Effector CD4-positive, alpha-beta T cell (primary cell): ENCODE measurements around the gene CELF5. TPM values are rescaled to one million over a fixed set of nuclear protein-coding genes. Genes with fewer than 3 reads are reported as not detected.

Source experiments
- DNase-seq: peaks from one replicate; pipeline ENCODE4 v3.0.0-alpha.2; 2020
- total RNA-seq: gene quantifications from one replicate; lab custom pipeline; 2026; lab: John Stamatoyannopoulos, UW

The CELF5 gene
- total RNA-seq, result not detected

DNA sequence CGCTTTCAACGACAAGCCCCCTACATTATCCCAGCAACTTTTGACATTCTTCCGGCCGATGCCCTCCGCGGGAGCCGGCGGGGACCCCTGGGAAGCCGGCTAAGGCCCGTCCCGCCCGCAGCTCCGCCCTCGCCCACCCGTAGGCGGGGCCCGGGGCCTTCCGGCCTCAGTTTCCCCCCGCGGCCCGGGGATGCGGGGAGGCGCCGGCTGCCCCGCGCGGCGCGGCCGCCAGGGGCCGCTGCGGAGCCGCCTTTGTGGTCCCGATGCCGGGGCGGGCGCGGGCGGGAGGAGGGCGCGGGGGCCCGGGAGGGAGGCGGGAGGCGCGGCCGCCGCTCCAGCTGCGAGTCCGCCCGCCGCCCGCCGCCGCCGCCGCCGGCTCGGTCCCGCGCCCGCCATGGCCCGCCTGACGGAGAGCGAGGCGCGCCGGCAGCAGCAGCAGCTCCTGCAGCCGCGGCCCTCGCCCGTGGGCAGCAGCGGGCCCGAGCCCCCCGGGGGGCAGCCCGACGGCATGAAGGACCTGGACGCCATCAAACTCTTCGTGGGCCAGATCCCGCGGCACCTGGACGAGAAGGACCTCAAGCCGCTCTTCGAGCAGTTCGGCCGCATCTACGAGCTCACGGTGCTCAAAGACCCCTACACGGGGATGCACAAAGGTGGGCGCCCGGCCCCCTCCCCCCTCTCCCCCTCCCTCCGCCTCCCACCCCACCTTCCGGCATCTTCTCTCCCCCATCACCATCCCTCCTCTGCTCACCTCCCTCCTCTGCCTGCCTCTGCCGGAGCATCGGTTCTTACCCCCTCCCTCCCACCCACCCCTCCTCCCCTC is at the start of gene CELF5:
Gene CELF5 (plus strand): TSS at position 316 of the 823 bp plus-strand sequence. CDS start 79 bp downstream, at position 395.
- DNase-seq, result peak; percentile 48

DNA sequence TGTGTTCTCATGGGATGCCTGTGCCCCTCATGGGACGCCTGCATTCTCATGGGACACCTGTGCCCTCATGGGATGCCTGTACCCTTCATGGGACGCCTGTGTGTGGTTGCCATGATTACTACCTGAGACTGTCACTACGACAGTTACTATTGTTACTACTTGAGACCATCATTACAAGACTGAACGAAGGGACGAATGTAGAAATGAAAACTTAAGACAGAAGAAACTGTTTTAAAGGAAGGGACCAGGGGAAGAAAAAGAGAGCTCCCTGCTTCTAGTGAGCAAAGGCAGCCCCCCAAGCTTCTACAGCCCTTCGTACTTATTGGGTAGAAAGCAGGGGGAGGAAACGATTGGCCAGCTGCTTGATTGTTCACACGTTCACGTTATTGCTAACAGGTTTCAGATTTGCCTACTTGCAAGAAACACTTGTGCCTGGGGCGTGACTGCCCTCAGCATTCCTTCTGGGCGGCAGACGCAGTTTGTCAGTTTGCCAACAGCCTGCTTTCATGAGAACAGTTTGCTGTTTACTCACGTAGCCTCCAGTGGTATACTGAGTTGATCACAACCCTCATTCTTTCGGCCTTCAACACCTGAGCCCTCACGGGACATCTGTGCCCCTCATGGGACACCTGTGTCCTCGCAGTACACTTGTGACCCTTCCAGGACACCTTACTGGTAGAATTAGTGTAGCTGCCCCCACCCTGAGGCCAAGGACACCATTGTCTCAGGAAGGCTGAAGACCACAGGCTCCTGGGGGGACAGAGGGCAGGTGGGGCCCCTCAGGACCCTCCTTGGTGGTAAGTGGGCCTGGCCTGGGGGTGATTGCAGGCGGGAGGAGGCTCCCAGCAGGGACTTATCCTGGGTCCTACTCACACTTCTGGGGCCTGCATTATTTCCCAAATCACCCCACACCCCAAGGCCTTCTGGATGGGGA is 48.4 kb upstream of the CELF5 start:
- peak; percentile 26 for DNase-seq

DNA sequence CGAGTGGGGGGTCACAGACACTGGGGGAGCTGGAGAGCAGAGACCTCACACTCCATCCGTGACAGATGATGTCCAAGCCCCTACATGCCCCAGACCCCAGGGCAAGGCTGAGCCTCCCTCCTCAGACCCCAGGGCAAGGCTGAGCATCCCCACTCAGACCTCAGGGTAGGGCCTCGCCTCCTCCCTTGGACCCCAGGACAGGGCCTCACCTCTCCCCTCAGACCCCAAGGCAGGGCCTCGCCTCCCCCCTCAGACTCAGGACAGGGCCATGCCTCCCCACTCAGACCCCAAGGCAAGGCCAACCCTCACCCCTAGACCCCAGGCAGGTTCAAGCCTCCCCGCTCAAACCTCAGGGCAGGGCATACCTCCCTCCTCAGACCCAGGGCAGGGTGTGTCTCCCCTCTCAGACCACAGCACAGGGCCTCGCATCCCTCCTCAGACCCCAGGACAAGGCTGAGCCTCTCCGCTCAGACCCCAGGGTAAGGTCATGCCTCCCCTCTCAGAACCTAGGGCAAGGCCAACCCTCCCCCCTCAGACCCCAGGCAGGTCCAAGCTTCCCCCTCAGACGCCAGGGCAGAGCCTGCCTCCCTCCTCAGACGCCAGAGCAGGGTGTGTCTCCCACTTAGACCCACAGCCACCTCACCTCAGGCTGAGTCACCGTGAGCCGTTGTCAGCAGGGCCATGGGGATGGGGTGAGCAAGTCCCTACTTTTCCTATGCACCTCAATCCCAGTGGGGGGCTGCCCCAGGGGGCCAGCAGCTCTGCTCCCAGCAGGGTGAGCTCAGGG is 47.6 kb upstream of the CELF5 start:
- DNase-seq, result peak; percentile 69

DNA sequence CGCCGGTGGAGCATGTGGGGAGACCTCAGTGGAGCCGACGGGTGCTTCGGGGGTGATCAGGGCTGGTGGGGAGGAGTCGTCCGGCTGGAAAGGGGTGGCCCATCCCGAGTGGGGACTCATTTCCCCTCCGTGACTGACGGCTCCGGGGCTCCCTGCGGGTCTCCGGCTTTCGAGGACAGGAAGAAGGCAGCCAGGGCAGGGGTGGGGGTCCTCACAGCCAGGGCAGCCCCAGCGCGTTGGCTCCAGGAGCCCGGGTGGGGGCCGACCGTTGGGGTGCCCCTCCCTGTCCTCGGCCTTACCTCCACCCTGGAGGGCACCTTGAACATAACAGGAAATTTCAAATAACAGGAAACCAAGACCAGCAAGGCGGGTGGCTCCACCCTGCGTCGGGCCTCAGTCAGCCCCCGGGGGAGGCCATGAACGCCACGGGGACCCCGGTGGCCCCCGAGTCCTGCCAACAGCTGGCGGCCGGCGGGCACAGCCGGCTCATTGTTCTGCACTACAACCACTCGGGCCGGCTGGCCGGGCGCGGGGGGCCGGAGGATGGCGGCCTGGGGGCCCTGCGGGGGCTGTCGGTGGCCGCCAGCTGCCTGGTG is 46.0 kb upstream of the CELF5 start, which contains the start of gene S1PR4:
Gene S1PR4 (plus strand): TSS at position 393 of the 596 bp plus-strand sequence. CDS start 24 bp downstream, at position 417.
- DNase-seq, result peak; percentile 57

DNA sequence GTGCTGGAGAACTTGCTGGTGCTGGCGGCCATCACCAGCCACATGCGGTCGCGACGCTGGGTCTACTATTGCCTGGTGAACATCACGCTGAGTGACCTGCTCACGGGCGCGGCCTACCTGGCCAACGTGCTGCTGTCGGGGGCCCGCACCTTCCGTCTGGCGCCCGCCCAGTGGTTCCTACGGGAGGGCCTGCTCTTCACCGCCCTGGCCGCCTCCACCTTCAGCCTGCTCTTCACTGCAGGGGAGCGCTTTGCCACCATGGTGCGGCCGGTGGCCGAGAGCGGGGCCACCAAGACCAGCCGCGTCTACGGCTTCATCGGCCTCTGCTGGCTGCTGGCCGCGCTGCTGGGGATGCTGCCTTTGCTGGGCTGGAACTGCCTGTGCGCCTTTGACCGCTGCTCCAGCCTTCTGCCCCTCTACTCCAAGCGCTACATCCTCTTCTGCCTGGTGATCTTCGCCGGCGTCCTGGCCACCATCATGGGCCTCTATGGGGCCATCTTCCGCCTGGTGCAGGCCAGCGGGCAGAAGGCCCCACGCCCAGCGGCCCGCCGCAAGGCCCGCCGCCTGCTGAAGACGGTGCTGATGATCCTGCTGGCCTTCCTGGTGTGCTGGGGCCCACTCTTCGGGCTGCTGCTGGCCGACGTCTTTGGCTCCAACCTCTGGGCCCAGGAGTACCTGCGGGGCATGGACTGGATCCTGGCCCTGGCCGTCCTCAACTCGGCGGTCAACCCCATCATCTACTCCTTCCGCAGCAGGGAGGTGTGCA is 45.3 kb upstream of the CELF5 start:
- no peak for DNase-seq

DNA sequence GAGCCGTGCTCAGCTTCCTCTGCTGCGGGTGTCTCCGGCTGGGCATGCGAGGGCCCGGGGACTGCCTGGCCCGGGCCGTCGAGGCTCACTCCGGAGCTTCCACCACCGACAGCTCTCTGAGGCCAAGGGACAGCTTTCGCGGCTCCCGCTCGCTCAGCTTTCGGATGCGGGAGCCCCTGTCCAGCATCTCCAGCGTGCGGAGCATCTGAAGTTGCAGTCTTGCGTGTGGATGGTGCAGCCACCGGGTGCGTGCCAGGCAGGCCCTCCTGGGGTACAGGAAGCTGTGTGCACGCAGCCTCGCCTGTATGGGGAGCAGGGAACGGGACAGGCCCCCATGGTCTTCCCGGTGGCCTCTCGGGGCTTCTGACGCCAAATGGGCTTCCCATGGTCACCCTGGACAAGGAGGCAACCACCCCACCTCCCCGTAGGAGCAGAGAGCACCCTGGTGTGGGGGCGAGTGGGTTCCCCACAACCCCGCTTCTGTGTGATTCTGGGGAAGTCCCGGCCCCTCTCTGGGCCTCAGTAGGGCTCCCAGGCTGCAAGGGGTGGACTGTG is 44.6 kb upstream of the CELF5 start:
- DNase-seq, result no peak

DNA sequence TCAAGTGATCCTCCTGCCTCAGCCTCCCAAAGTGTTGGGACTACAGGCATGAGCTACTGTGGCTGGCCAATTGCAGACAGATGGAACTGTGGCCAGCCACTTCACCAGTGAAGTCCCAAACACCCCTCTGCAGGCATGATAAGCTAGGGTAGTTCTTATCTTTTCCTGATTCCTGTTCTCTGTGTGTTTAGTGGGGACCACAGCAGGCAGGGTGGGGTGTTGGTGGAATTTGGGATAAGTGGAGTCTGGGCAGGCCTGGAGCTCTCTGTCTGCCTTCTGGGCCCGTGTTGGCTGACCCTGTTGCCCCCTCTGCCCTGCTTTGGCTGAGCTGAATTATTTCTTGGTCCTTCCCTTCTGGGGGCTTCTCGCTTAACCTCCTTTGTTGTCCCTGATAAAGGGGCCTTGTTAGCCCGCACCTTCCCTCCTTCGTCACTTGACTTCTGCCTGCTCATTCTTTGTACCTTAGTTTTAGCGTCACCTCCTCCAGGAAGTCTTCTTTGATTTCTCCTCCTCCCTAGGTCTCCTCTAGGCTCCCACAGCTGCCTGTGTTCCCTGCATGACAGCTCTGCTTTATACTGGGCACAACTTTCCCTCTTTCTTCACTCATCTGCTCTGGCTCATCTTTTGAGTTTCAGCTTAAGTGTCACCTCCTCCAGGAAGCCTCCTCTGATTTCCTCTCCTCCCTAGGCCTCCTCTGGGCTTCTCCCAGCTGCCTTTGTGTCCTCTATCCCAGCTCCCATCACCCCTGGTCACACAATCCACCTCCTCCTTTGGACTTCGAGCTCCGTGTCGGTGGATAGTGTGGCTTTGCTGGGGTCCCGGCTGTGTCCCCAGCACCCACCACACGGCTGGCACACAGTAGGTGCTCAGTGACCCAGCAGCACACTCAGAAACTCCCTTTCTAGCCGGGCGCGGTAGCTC is 40.5 kb upstream of the CELF5 start:
- DNase-seq, result no peak

DNA sequence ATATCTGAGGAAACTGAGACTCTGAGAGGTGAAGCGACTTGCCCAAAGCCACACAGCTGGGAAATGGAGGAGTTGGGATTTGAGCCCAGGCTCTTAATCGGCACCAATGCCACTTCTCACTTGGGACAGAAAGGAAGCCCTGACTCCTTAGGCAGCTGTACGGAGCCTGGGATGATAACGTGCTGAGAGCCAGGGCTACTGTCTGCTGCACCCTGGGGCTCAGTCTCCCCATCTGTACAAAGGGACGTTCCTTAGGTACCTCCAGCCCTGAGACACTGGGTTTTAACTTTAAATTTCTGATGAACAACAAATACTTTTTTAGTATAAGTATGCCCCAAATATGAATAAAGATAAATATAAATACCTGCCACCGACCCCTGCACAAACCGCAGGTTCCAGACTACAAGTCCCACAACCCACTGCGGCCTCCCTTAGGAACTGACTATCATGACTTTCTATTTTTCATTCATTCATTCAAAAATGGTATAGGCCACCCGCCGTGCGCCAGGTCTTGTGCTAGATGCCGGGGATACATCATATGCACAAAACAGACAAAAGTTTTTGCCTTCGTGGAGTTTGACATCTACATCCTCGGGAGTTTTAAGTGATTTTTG is 39.5 kb upstream of the CELF5 start:
- peak; percentile 69 for DNase-seq

DNA sequence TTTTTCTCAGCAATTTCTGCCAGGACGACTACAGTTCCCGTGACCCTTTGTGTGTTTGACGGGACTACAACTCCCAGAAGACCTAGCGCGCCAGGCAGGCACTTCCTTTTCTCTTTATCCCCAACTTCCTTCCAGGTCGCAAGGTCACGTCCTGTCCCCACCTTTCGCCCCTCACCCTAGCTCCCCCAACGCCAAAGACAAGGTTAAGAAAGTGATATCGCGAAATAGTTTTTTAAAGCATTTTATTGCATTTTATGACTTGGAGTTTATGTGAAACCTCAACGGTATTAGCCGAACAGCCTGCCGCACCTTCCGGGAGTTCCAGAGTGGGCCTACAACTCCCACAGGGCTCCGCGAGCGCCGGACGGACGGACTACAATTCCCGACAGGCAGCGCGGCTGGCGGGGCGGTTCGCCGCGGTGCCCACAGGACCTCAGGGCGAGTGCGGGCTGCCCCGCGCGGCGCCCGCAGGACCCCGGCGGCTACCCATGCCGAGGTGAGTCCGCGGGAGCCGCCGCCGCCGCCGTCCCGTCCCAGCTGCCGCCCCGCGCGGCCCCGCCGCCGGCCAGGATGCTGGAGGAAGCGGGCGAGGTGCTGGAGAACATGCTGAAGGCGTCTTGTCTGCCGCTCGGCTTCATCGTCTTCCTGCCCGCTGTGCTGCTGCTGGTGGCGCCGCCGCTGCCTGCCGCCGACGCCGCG is 38.9 kb upstream of the CELF5 start, which contains the start of gene NCLN:
Gene NCLN (plus strand): TSS at position 470 of the 699 bp plus-strand sequence. CDS start 101 bp downstream, at position 571.
- DNase-seq, result peak; percentile 94

DNA sequence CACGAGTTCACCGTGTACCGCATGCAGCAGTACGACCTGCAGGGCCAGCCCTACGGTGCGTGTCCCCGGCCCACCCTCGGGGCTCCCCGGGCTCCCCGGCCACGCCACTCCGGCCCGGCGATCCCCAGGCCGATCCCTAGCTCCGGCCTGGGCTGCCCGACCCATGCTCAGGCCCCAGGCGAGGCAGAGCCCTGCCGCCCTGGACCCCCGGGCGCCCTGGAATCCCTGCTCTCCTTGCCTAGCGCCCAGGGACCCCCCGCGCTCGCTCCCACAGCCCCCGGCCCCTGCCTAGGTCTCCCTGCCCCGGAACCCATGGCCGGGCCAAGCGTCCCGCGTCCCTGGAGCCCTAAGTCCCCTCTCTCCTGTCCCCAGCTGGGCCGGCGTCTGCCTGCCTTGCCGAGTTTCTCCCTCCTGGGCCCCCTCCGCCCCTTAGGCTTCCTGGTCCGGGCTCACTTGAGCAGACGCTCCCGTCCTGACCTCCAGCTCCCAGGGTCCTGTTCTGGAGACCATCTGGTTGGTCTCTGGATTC is 38.2 kb upstream of the CELF5 start:
- DNase-seq, result no peak

DNA sequence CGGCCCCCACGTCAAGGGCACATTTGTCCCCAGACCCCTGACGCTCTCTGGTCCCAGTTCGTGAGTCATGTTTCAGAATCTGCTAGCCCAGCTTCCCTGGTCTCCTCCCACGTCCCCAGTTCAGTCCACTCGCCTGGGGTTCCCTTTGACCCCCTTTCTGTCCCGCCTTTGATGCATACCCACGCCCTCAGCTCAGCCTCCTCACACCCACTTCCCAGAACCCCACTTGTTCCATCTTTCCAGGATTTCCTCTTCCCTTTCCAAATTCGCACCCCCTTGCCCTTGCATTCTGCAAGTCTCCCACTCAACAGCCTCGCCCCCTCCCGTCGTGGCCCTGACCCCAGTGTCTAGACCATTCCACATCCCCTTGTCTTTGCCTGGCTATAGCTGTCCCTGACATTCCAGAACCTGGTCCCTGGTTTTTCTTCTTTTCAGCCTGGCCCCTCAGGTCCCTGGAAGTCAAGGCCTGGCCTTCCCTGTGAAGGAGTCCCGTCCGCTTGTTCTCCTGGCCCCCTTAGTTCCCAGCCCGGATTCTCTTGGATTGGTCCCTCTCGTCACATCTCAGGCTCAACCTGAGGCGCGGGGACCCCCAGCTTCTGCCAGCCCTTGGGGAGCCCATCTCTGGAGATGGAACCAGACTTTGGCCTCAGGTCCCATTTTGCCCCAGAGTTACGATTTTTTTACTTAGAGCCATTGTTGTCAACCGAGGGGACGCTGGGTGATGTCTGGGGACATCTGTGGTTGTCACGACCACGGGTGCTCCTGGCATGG is 37.4 kb upstream of the CELF5 start:
- DNase-seq, result no peak

DNA sequence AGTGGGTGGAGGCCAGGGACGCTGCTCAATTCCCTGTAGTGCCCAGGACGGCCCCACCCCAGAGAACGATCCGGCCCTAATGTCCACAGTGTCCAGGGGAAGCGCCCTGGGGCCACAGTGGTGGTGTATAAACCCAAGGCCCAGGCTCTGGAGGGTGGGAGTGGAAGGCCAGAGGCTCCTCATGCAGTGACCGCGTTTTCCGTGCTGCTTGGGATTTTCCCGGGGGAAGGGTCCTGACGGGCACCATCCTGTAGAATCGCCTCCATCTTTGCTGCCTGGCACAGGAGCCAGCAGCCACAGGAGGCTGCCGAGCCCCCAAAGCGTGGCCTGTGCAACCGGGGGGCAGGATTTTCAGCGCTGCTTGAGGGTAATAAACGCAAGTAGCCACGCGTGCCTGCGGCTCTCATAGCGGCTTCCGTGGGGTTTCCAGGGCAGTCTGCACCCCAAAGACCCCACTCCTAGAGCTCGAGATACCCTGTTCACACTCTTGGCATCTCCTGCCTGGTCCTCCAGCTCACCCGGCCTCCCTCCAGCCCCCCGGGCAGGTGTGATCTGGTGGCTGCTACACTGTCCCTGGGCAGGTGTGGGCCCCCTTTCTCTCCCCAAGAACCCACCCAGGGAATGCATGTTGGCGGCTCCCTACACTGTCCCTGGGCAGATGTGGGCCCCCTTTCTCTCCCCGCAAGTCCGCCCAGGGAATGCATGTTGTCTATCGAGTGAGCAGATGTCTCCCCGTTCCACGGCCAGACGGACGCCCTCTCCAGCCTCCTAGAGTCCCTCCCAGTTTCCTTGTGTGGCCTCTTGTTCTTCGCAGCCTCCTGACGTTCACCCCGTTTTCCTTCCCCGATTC is 36.6 kb upstream of the CELF5 start:
- no peak for DNase-seq

DNA sequence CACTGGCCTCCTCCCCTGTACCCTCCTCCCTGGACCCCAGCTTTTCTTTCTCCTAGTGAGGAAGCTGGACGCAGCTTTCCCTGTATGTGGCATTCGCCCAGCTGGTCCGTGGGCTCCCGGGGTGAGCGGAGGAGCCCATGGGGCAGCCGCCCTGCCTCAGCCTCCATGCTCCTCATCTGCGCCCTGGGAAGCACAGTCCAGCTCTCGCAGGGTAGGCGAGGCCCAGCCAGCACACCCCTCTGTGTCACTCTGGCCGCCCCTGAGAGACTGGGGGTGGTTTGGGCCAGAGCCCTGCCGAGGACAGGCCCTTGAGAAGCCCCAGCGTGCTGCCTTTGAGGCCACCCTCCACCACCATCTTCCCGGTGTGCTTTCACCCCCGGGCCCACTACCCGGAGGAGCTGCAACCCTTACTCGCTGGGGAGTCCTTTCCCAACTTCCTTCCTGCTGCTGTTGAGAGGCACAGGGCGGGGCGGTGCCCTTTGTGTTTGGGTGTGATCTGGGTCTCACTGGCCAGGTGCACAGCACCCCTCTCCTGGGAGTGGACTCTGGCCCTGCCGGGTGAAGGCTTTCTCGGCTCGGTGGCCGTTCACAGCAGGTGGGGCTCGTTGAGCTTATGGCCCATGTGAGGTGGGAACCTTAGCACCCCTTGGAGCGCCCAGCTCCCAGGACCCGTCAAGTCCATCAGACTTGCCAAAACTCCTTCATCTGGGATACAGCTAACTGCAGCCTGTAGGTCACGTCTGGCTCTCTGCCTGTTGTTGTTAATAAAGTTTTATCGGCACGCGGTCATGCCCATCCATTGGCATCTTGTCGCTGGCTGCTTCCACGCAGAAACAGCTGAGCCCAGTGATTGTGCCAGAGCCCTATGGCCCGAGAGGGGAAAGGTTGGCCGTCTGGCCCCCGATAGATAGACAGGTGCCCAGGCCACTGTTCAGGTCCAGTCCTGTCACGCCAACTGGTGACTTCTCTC is 35.5 kb upstream of the CELF5 start:
- DNase-seq, result no peak

DNA sequence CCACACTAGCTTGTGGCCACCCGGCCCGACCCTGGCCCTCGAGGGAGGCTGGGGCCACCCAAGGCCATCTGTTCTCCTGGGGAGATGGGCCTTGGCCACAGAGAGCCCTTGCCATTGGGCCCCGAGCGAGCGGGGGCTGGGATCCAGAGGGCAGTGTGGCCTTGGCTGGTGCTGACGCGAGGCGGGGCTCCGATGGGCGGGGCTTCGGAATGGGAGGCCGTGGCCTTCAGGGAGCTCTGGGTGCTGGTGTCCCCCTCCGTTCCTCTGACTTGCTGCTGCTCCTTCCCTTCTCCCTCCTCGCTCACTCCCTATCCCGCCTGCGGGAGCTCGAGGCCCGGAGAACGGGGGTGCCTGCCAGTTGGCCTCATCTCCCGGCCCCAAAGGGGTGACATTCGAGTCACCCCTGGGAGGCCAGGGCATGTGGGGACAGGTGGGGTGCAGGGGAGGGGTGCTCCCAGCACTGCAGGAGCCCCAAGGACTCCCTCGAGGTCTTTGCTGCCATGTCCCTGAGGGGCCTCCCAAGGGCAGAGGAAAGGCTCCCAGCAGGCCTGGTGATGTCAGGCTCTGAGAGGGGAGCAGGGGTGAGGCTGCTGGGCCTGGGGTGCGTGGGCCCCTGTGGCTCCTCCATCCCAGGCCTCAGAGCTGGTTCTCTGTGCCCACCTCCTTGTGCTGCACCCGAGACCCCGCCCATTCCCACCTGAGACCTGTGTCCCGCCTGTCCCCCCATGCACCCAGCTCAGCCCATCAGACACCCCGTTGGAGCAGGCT is 34.6 kb upstream of the CELF5 start:
- no peak for DNase-seq

DNA sequence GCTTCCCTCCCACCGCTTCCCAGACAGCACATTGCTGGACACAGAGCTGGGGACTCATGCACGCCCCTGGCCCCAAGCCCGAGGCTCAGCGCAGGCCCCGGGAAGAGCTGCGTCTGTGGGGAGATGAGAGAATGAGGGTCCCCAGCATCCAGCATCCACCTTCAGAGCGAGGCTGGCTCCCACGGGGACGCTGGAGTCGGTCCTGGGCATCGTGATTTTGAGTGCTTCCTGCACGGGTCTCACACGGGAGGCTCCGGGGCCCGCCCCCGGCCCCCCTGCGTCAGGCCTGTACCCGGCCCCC is 34.0 kb upstream of the CELF5 start:
- no peak for DNase-seq
